OCI-LY1 (cell line): ENCODE results near the gene CENPE.
"Not testable (repeated sequence)": the region's sequence is repeated elsewhere in the genome, so short reads cannot be mapped to it uniquely, and the experiment has no call there.

Source experiments
- H2AFZ ChIP-seq: fragments of 200-600 bp; sonication (generic), shearing (Covaris generic); 2 replicates; pipeline ENCODE4 v1.6.0; 2014; ENCODE audit warnings: antibody characterized with exemption, mild to moderate bottlenecking, low read length
- H3F3A ChIP-seq: fragments of 200-600 bp; sonication (generic), shearing (Covaris generic); 2 replicates; pipeline ENCODE4 v1.6.0; 2014; ENCODE audit warnings: mild to moderate bottlenecking, antibody characterized with exemption, low read length, moderate library complexity; ENCODE audit not compliant: insufficient read depth
- H3K27ac ChIP-seq: fragments of 200-600 bp; sonication (generic); 2 replicates; pipeline ENCODE4 v1.5.1; 2014; ENCODE audit warnings: low read length, mixed run types, mild to moderate bottlenecking, low read depth; ENCODE audit not compliant: poor library complexity, severe bottlenecking
- H3K27me3 ChIP-seq: fragments of 200-600 bp; sonication (generic); 2 replicates; pipeline ENCODE4 v1.6.0; 2014; ENCODE audit warnings: antibody characterized with exemption, mild to moderate bottlenecking, low read length, moderate library complexity; ENCODE audit not compliant: insufficient read depth
- H3K36me3 ChIP-seq: fragments of 200-600 bp; sonication (generic); 2 replicates; pipeline ENCODE4 v1.6.1; 2014; ENCODE audit warnings: mild to moderate bottlenecking, antibody characterized with exemption, low read length, moderate library complexity, mixed read lengths; ENCODE audit not compliant: insufficient read depth
- H3K4me1 ChIP-seq: fragments of 200-600 bp; sonication (generic); 2 replicates; pipeline ENCODE4 v1.5.1; 2014; ENCODE audit warnings: mild to moderate bottlenecking, low read length, moderate library complexity; ENCODE audit not compliant: insufficient read depth, severe bottlenecking
- H3K4me2 ChIP-seq: fragments of 200-600 bp; sonication (generic), shearing (Covaris generic); 2 replicates; pipeline ENCODE4 v1.6.1; 2014; ENCODE audit warnings: low read length
- H3K4me3 ChIP-seq: fragments of 200-600 bp; sonication (generic); 2 replicates; pipeline ENCODE4 v1.5.1; 2014; ENCODE audit warnings: low read length, low read depth, mild to moderate bottlenecking, mixed read lengths; ENCODE audit not compliant: poor library complexity, severe bottlenecking
- H3K79me2 ChIP-seq: fragments of 200-600 bp; shearing (Covaris generic); 2 replicates; pipeline ENCODE4 v1.6.1; 2016; ENCODE audit warnings: mixed run types, low read length, mixed read lengths; ENCODE audit not compliant: insufficient read depth
- H3K9ac ChIP-seq: fragments of 200-600 bp; sonication (generic), shearing (Covaris generic); 2 replicates; pipeline ENCODE4 v1.6.1; 2014; ENCODE audit warnings: mild to moderate bottlenecking, low read length, mixed read lengths
- H3K9me2 ChIP-seq: fragments of 200-600 bp; sonication (generic), shearing (Covaris generic); 2 replicates; pipeline ENCODE4 v1.6.1; 2014; ENCODE audit warnings: low read depth, mild to moderate bottlenecking, low read length, mixed read lengths
- H3K9me3 ChIP-seq: fragments of 200-600 bp; shearing (Covaris generic); 2 replicates; pipeline ENCODE4 v1.6.1; 2014; ENCODE audit warnings: low read length, mixed read lengths
- H4K20me1 ChIP-seq: fragments of 200-600 bp; sonication (generic), shearing (Covaris generic); 2 replicates; pipeline ENCODE4 v1.6.0; 2016; ENCODE audit warnings: mild to moderate bottlenecking, low read length; ENCODE audit not compliant: insufficient read depth
- CTCF ChIP-seq: fragments of 200-600 bp; sonication (generic), shearing (Covaris generic); IDR thresholded peaks from 2 replicates; pipeline ENCODE4 v1.5.1; 2017; ENCODE audit warnings: mild to moderate bottlenecking, antibody characterized with exemption, low read length, moderate library complexity, mixed read lengths
- EZH2 ChIP-seq: fragments of 200-600 bp; sonication (generic), shearing (Covaris generic); IDR thresholded peaks from 2 replicates; pipeline ENCODE4 v1.8.0; 2017; ENCODE audit warnings: borderline replicate concordance, mixed run types, mild to moderate bottlenecking, antibody characterized with exemption, low read length, moderate library complexity, mixed read lengths

CENPE gene, protein sequence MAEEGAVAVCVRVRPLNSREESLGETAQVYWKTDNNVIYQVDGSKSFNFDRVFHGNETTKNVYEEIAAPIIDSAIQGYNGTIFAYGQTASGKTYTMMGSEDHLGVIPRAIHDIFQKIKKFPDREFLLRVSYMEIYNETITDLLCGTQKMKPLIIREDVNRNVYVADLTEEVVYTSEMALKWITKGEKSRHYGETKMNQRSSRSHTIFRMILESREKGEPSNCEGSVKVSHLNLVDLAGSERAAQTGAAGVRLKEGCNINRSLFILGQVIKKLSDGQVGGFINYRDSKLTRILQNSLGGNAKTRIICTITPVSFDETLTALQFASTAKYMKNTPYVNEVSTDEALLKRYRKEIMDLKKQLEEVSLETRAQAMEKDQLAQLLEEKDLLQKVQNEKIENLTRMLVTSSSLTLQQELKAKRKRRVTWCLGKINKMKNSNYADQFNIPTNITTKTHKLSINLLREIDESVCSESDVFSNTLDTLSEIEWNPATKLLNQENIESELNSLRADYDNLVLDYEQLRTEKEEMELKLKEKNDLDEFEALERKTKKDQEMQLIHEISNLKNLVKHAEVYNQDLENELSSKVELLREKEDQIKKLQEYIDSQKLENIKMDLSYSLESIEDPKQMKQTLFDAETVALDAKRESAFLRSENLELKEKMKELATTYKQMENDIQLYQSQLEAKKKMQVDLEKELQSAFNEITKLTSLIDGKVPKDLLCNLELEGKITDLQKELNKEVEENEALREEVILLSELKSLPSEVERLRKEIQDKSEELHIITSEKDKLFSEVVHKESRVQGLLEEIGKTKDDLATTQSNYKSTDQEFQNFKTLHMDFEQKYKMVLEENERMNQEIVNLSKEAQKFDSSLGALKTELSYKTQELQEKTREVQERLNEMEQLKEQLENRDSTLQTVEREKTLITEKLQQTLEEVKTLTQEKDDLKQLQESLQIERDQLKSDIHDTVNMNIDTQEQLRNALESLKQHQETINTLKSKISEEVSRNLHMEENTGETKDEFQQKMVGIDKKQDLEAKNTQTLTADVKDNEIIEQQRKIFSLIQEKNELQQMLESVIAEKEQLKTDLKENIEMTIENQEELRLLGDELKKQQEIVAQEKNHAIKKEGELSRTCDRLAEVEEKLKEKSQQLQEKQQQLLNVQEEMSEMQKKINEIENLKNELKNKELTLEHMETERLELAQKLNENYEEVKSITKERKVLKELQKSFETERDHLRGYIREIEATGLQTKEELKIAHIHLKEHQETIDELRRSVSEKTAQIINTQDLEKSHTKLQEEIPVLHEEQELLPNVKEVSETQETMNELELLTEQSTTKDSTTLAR (N-terminal part only)

GRCh38 chr4:103198111-103198765, at the start of gene CENPE:
Gene CENPE (minus strand): TSS chr4:103198343. CDS start chr4:103198319, 24 bp downstream.
- H3K9me3 ChIP-seq: no peaks in the 10 kb centered on the region
- H2AFZ ChIP-seq: peak within 1 kb of the TSS; percentile 93
- H3K4me3 ChIP-seq: peak within 1 kb of the TSS; percentile 87
- H3K4me1 ChIP-seq: peaks cover 18% of the 10 kb centered on the region
- no peaks in the 10 kb centered on the region for H3K27me3 ChIP-seq
- H3F3A ChIP-seq: no peaks in the 10 kb centered on the region
- H3K79me2 ChIP-seq: peaks cover 12% of the 10 kb centered on the region
- H3K9ac ChIP-seq: peak within 1 kb of the TSS; percentile 82
- no peaks in the 10 kb centered on the region for H3K9me2 ChIP-seq
- no peak within 1 kb of the TSS for H3K27ac ChIP-seq
- peak within 1 kb of the TSS; percentile 64 for H3K4me2 ChIP-seq
- peaks cover 35% of the 10 kb centered on the region for H3K36me3 ChIP-seq
- no peak for TF ChIP-seq CTCF
- TF ChIP-seq EZH2: no peak
- H4K20me1 ChIP-seq: no peaks in the 10 kb centered on the region

- Histone ChIP-seq H2AFZ (no peak overlapping the region), H3K9me2 (no peaks in the 10 kb centered on the region), H3K79me2 (no peaks in the 10 kb centered on the region), H3K36me3 (no peaks in the 10 kb centered on the region), H3F3A (no peaks in the 10 kb centered on the region), H3K9me3 (no peaks in the 10 kb centered on the region), H3K4me3 (no peak overlapping the region), H3K4me1 (no peaks in the 10 kb centered on the region), H4K20me1 (no peaks in the 10 kb centered on the region), H3K9ac (no peak overlapping the region), H3K4me2 (no peak overlapping the region), H3K27ac (no peak overlapping the region), H3K27me3 (no peaks in the 10 kb centered on the region)
- no peak for TF ChIP-seq EZH2
- TF ChIP-seq CTCF: no peak
Measured at GRCh38 chr4:103244251-103244650, 46.1 kb upstream of the CENPE start.

DNA sequence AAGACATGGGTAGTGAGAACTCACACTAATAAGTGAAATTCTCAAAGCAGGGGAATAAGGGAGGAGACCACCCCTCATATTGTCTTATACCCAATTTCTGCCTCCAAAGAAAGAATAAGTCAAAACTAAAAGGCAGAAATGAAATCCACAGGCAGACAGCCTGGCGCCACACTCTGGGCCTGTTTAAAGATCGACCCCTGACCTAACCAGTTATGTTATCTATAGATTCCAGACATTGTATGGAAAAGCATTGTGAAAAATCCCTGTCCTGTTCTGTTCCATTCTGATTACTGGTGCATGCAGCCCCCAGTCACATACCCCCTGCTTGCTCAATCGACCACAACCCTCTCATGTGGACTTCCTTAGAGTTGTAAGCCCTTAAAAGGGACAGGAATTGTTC, 32.8 kb upstream of the CENPE start:
- not testable (repeated sequence) for H3K27me3 ChIP-seq, H3K79me2 ChIP-seq, H3K9ac ChIP-seq, H3F3A ChIP-seq, H4K20me1 ChIP-seq, H3K4me2 ChIP-seq, H3K4me3 ChIP-seq, H2AFZ ChIP-seq, H3K36me3 ChIP-seq, H3K9me3 ChIP-seq, H3K4me1 ChIP-seq, H3K27ac ChIP-seq, H3K9me2 ChIP-seq

DNA sequence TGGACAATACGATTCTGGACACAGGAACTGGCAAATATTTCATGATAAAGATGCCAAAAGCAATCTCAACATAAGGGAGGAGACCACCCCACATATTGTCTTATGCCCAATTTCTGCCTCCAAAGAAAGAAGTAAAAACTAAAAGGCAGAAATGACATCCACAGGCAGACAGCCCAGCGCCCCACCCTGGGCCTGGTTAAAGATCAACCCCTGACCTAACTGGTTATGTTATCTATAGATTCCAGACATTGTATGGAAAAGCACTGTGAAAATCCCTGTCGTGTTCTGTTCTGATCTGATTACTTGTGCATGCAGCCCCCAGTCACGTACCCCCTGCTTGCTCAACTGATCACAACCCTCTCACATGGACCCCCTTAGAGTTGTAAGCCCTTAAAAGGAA, 25.4 kb upstream of the CENPE start:
- not testable (repeated sequence) for H3K27ac ChIP-seq, H3K79me2 ChIP-seq, H3K27me3 ChIP-seq, H2AFZ ChIP-seq, H3F3A ChIP-seq, H3K4me2 ChIP-seq, H3K9ac ChIP-seq, H3K36me3 ChIP-seq, H3K9me2 ChIP-seq, H3K4me1 ChIP-seq, H3K4me3 ChIP-seq, H3K9me3 ChIP-seq, H4K20me1 ChIP-seq
